ENCODE measurements around the gene SMG6.

Gene SMG6

DNA sequence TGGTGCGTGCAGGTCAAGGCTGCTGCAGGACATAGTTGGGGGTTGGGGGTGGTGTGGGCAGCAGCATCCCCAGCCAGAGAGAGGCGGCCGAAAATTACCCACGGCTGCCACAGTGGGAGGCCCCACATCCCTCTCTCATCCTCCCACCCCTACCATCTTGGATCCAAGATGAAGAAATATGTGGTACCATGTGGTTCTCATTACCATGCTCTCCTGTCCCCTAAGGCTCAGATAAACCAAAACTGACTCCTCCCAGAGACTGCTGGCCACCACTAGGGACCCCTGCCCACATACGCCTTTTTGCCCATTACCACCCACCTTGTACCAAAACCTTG is 128.3 kb downstream of the SMG6 start:
- H3K79me2 ChIP-seq (ENCODE audit: insufficient read depth, low read length): no peaks in the 10 kb centered on the region
- H3K27me3 ChIP-seq (ENCODE audit: low read length): no peaks in the 10 kb centered on the region
- no peak overlapping the region for H3K4me3 ChIP-seq (ENCODE audit: insufficient read depth, low read length, poor library complexity, severe bottlenecking)
- H3K9me2 ChIP-seq (replicated peaks; ENCODE audit: insufficient read depth, low read length): no peaks in the 10 kb centered on the region
- no peaks in the 10 kb centered on the region for H4K20me1 ChIP-seq (ENCODE audit: low read depth, low read length)
- H3K4me2 ChIP-seq (ENCODE audit: low read depth, low read length, poor library complexity, severe bottlenecking): no peak overlapping the region
- H3K36me3 ChIP-seq (ENCODE audit: low read length): no peaks in the 10 kb centered on the region
- no peaks in the 10 kb centered on the region for H3K9me3 ChIP-seq (ENCODE audit: insufficient read depth, low read length)
- H3K27ac ChIP-seq (ENCODE audit: low read depth, low read length): no peak overlapping the region
- H3F3A ChIP-seq (ENCODE audit: insufficient read depth): no peaks in the 10 kb centered on the region
- H2AFZ ChIP-seq (ENCODE audit: low read depth, low read length, severe bottlenecking): no peak overlapping the region
- no peak overlapping the region for H3K9ac ChIP-seq (ENCODE audit: low read length)
- TF ChIP-seq, protein P1, sequence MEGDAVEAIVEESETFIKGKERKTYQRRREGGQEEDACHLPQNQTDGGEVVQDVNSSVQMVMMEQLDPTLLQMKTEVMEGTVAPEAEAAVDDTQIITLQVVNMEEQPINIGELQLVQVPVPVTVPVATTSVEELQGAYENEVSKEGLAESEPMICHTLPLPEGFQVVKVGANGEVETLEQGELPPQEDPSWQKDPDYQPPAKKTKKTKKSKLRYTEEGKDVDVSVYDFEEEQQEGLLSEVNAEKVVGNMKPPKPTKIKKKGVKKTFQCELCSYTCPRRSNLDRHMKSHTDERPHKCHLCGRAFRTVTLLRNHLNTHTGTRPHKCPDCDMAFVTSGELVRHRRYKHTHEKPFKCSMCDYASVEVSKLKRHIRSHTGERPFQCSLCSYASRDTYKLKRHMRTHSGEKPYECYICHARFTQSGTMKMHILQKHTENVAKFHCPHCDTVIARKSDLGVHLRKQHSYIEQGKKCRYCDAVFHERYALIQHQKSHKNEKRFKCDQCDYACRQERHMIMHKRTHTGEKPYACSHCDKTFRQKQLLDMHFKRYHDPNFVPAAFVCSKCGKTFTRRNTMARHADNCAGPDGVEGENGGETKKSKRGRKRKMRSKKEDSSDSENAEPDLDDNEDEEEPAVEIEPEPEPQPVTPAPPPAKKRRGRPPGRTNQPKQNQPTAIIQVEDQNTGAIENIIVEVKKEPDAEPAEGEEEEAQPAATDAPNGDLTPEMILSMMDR (IDR thresholded peaks at IDR 0.05; ENCODE audit: insufficient read depth, low read length, poor library complexity, severe bottlenecking): no peak
- TF ChIP-seq EZH2phosphoT487 (conservative IDR thresholded peaks at IDR 0.05; ENCODE audit: low read length): no peak

DNA sequence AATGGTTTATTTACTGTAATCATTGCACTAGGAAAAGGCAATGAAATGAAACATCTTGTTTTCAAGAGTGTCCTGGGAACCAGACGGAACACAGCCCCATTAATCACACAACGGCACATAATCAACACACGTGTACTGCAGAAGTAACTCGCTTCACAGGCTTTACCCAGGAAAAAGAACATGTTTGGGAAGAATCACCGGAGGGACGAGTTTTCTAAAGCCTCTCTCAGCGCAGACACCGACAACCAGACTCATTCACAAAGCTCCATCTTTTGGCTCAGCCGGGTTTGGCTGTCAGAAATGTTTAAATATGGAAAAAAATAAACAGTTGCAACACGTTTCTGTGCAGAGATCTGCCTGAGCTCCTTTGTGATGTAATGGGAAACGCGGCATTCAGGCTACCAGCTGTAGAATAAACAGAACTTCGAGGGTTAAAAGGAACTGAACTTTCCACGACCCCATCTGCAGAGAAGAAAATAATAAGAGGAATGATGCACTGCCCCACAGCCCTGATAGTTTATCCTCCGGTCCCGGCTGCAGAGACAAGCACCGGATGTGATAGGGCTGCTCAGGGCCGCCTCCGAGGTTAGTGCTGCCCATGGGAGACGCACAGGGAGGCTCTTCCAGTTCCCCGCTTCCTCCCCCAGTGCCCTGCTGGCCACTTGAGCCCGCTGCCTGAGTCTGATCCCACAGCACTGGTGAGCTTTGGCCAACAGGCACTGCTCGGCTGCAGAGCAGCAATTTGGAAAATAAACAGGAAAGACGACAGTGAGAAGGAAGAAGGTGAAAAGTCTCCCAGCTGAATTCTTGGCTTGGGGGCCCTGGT is 128.9 kb downstream of the SMG6 start:
- Histone ChIP-seq H3K9me3 (ENCODE audit: insufficient read depth, low read length) (no peaks in the 10 kb centered on the region), H3K4me2 (ENCODE audit: low read depth, low read length, poor library complexity, severe bottlenecking) (no peak overlapping the region), H3K27me3 (ENCODE audit: low read length) (no peaks in the 10 kb centered on the region), H3K9ac (ENCODE audit: low read length) (no peak overlapping the region), H3F3A (ENCODE audit: insufficient read depth) (no peaks in the 10 kb centered on the region), H3K27ac (ENCODE audit: low read depth, low read length) (no peak overlapping the region), H2AFZ (ENCODE audit: low read depth, low read length, severe bottlenecking) (no peak overlapping the region), H4K20me1 (ENCODE audit: low read depth, low read length) (no peaks in the 10 kb centered on the region), H3K4me3 (ENCODE audit: insufficient read depth, low read length, poor library complexity, severe bottlenecking) (no peak overlapping the region), H3K9me2 (replicated peaks; ENCODE audit: insufficient read depth, low read length) (no peaks in the 10 kb centered on the region), H3K79me2 (ENCODE audit: insufficient read depth, low read length) (no peaks in the 10 kb centered on the region), H3K36me3 (ENCODE audit: low read length) (no peaks in the 10 kb centered on the region)
- TF ChIP-seq EZH2phosphoT487 (conservative IDR thresholded peaks at IDR 0.05; ENCODE audit: low read length): no peak
- TF ChIP-seq, protein P1 (IDR thresholded peaks at IDR 0.05; ENCODE audit: insufficient read depth, low read length, poor library complexity, severe bottlenecking): no peak

GRCh38 chr17:2174014-2174413 is 129.6 kb downstream of the SMG6 start:
- no peak overlapping the region for H3K4me3 ChIP-seq (ENCODE audit: insufficient read depth, low read length, poor library complexity, severe bottlenecking)
- no peaks in the 10 kb centered on the region for H3K36me3 ChIP-seq (ENCODE audit: low read length)
- no peaks in the 10 kb centered on the region for H3K79me2 ChIP-seq (ENCODE audit: insufficient read depth, low read length)
- TF ChIP-seq, protein P1 (IDR thresholded peaks at IDR 0.05; ENCODE audit: insufficient read depth, low read length, poor library complexity, severe bottlenecking): no peak
- no peak for TF ChIP-seq EZH2phosphoT487 (conservative IDR thresholded peaks at IDR 0.05; ENCODE audit: low read length)
- no peaks in the 10 kb centered on the region for H3K9me2 ChIP-seq (replicated peaks; ENCODE audit: insufficient read depth, low read length)
- H4K20me1 ChIP-seq (ENCODE audit: low read depth, low read length): no peaks in the 10 kb centered on the region
- no peak overlapping the region for H3K4me2 ChIP-seq (ENCODE audit: low read depth, low read length, poor library complexity, severe bottlenecking)
- no peak overlapping the region for H3K9ac ChIP-seq (ENCODE audit: low read length)
- no peaks in the 10 kb centered on the region for H3F3A ChIP-seq (ENCODE audit: insufficient read depth)
- H2AFZ ChIP-seq (ENCODE audit: low read depth, low read length, severe bottlenecking): no peak overlapping the region
- no peaks in the 10 kb centered on the region for H3K27me3 ChIP-seq (ENCODE audit: low read length)
- no peaks in the 10 kb centered on the region for H3K9me3 ChIP-seq (ENCODE audit: insufficient read depth, low read length)
- H3K27ac ChIP-seq (ENCODE audit: low read depth, low read length): no peak overlapping the region
